ENCODE data around the gene MAP7. TPM values are rescaled to one million over a fixed set of nuclear protein-coding genes. Genes with fewer than 3 reads are reported as not detected.
"Not testable (repeated sequence)": the region's sequence is repeated elsewhere in the genome, so short reads cannot be mapped to it uniquely, and the experiment has no call there.

The MAP7 gene
- 0.94 and 1.2 TPM in 2 replicates for total RNA-seq

GRCh38 chr6:136550330-136551071, at the start of gene MAP7:
Gene MAP7 (minus strand): TSS chr6:136550422. CDS start chr6:136550408, 14 bp downstream.
- H3K36me3 Mint-ChIP-seq (ENCODE audit: low read depth): no peaks in the 10 kb centered on the region
- H3K9me3 Mint-ChIP-seq: no peaks in the 10 kb centered on the region
- H3K4me1 Mint-ChIP-seq (ENCODE audit: low read depth): peaks cover 7% of the 10 kb centered on the region
- no peak within 1 kb of the TSS for H3K27ac Mint-ChIP-seq
- intact Hi-C loops (cut with micrococcal nuclease): no loop called here
- peak; percentile 44 for DNase-seq (ENCODE audit: low spot score)
- peaks cover 58% of the 10 kb centered on the region for H3K27me3 Mint-ChIP-seq (ENCODE audit: low read depth)
- H3K4me3 Mint-ChIP-seq (ENCODE audit: low read depth): peak within 1 kb of the TSS; percentile 75

DNA sequence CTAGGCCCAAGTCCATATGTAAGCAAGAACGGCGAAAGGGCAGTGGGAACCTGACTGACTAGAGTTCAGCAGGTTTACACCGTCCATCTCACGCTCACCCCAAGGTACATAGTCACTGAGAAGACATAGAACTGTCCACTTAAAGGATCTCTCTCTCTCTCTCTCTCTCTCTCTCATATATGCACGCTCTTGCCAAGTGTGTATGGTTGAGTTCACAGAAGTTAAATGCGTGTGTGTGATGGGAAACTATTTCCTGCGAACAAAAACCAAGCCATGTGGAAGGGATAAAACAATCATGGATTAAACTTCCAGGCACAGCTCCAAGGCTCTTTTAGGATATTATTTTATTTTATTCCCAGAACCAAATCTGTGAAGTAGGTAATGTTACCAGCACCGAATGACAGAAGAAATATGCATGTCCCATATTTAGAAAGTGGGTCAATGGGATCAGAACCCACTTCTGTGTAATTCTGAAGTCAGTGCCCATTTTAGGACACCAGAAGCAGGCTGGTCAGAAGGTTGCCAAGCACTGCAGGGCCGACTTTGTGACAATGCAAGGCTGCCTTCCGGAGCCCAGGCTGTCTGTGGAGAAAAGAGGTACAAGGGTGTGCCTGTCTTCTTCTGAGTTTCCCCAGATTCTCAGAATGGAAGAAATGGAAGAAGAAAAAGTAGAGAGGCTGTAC, 49.2 kb upstream of the MAP7 start:
- Mint-ChIP-seq H3K4me1 (ENCODE audit: low read depth) (peaks cover 2% of the 10 kb centered on the region), H3K27me3 (ENCODE audit: low read depth) (no peaks in the 10 kb centered on the region), H3K4me3 (ENCODE audit: low read depth) (no peak overlapping the region), H3K27ac (no peak overlapping the region), H3K9me3 (no peaks in the 10 kb centered on the region), H3K36me3 (ENCODE audit: low read depth) (peaks cover 21% of the 10 kb centered on the region)
- no peak for DNase-seq (ENCODE audit: low spot score)
- intact Hi-C loops (cut with micrococcal nuclease): no loop called here

DNA sequence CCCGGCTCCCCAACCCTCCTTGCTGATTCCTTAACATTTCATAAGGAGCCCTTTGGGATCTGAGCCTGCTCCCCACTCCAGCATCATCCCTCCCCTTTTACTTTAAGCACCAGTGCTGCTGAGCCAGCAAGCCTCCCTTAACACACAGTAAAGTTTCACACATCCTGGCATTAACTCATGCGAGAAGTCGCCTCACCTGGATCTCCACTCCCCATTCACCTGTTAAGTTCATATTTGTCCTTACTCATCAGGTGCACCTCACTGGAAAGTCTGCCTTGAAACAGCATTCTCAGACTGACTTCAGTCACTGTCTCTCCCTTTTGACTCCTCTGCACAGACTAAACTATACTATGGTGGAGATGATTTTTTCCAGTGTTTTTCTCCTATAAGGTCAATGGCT, 47.8 kb upstream of the MAP7 start:
- peaks cover 22% of the 10 kb centered on the region for H3K36me3 Mint-ChIP-seq (ENCODE audit: low read depth)

GRCh38 chr6:136594671-136595070, 44.4 kb upstream of the MAP7 start:
- Mint-ChIP-seq H3K27ac (peak overlapping the region; percentile 95), H3K4me3 (ENCODE audit: low read depth) (peak overlapping the region; percentile 54), H3K27me3 (ENCODE audit: low read depth) (no peaks in the 10 kb centered on the region), H3K4me1 (ENCODE audit: low read depth) (peaks cover 23% of the 10 kb centered on the region), H3K9me3 (peaks cover 5% of the 10 kb centered on the region), H3K36me3 (ENCODE audit: low read depth) (peaks cover 53% of the 10 kb centered on the region)
- intact Hi-C loops (cut with micrococcal nuclease): loop anchor here (1.0 kb wide), 2 partner anchors 194 to 228 kb away; partner anchors contain the start of gene PEX7
- DNase-seq (ENCODE audit: low spot score): no peak

More for the DNA sequence above, 47.8 kb upstream of the MAP7 start:
- intact Hi-C loops (cut with micrococcal nuclease): no loop called here
- Mint-ChIP-seq H3K4me1 (ENCODE audit: low read depth) (peaks cover 16% of the 10 kb centered on the region), H3K9me3 (no peaks in the 10 kb centered on the region), H3K27me3 (ENCODE audit: low read depth) (no peaks in the 10 kb centered on the region), H3K4me3 (ENCODE audit: low read depth) (no peak overlapping the region), H3K27ac (no peak overlapping the region)
- DNase-seq (ENCODE audit: low spot score): no peak

- Mint-ChIP-seq H3K36me3 (ENCODE audit: low read depth) (peaks cover 60% of the 10 kb centered on the region), H3K27me3 (ENCODE audit: low read depth) (no peaks in the 10 kb centered on the region), H3K27ac (peak overlapping the region; percentile 95), H3K4me3 (ENCODE audit: low read depth) (peak overlapping the region; percentile 54), H3K9me3 (peaks cover 5% of the 10 kb centered on the region), H3K4me1 (ENCODE audit: low read depth) (peaks cover 23% of the 10 kb centered on the region)
- intact Hi-C loops (cut with micrococcal nuclease): loop anchor here (1.0 kb wide), 2 partner anchors 194 to 228 kb away; partner anchors contain the start of gene PEX7
- DNase-seq (ENCODE audit: low spot score): peak; percentile 41
Measured at GRCh38 chr6:136593748-136594490, 43.7 kb upstream of the MAP7 start.

DNA sequence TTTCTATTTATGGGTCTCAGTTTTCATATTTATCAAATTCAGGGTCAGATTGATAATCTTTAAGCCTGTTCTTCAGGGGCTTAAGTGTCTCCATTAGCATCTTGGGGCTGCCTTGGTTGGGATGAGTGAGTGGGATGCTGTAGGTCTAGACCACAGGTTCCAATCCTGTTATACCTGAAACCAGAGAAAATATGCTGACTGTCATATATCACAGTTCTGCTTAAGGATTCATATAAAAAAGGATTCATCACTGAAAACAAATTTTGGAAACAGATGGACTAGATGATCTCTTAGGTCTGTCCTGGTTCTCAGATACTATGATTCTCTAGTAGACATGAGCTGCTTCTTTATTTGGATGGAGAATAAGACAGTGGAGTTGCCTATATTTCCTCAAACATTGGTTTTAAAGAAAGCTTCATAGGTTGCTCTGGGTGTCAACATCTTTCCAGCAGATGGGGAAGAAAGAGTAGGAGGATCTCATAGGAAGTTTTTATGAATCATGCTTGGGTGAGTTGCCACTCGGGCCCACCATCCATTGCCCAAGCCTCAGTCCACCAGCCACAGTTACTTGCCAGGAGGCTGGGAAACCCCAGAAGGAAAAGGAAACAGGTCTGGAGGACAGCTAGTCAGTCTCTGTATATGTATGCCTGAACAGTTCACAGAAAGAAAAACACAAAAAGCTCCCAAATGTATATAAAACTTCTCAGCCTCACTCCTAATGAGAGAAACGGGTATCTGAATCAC, 42.9 kb upstream of the MAP7 start:
- Mint-ChIP-seq H3K27me3 (ENCODE audit: low read depth) (no peaks in the 10 kb centered on the region), H3K4me1 (ENCODE audit: low read depth) (peaks cover 23% of the 10 kb centered on the region), H3K36me3 (ENCODE audit: low read depth) (peaks cover 65% of the 10 kb centered on the region), H3K9me3 (peaks cover 5% of the 10 kb centered on the region), H3K27ac (peak overlapping the region; percentile 95), H3K4me3 (ENCODE audit: low read depth) (no peak overlapping the region)
- intact Hi-C loops (cut with micrococcal nuclease): no loop called here
- DNase-seq (ENCODE audit: low spot score): no peak

DNA sequence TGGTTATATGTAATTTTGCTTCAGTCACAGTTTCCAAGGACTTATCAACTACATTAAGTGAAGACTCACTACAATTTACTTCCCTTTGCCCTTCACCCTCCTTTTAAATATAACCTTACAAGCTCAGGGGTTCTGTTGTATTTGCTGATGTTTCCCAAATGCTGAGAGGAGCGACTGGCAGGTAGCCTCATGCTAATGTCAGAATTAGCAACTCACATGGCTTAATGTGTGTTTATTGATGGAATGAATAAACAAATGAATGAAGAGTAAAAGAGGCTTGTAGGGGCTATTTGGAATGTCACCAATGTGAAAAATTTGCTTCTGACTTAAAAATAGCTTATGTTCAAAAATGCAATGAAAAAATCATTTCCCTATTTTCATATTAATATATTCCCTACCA, 41.4 kb upstream of the MAP7 start:
- H3K9me3 Mint-ChIP-seq: peaks cover 5% of the 10 kb centered on the region
- no peak for DNase-seq (ENCODE audit: low spot score)
- no peak overlapping the region for H3K4me3 Mint-ChIP-seq (ENCODE audit: low read depth)
- peaks cover 65% of the 10 kb centered on the region for H3K36me3 Mint-ChIP-seq (ENCODE audit: low read depth)
- H3K4me1 Mint-ChIP-seq (ENCODE audit: low read depth): peaks cover 23% of the 10 kb centered on the region
- H3K27ac Mint-ChIP-seq: no peak overlapping the region
- intact Hi-C loops (cut with micrococcal nuclease): no loop called here
- H3K27me3 Mint-ChIP-seq (ENCODE audit: low read depth): no peaks in the 10 kb centered on the region

- Mint-ChIP-seq H3K4me1 (ENCODE audit: low read depth) (peaks cover 23% of the 10 kb centered on the region), H3K36me3 (ENCODE audit: low read depth) (peaks cover 60% of the 10 kb centered on the region)
- H3K27me3 Mint-ChIP-seq (ENCODE audit: low read depth); intact Hi-C loops (cut with micrococcal nuclease); H3K27ac Mint-ChIP-seq; H3K4me3 Mint-ChIP-seq (ENCODE audit: low read depth); DNase-seq (ENCODE audit: low spot score); H3K9me3 Mint-ChIP-seq: not testable (repeated sequence)
Measured at GRCh38 chr6:136590846-136591245, 40.6 kb upstream of the MAP7 start.

- peaks cover 5% of the 10 kb centered on the region for H3K9me3 Mint-ChIP-seq
- H3K27me3 Mint-ChIP-seq (ENCODE audit: low read depth): no peaks in the 10 kb centered on the region
- H3K36me3 Mint-ChIP-seq (ENCODE audit: low read depth): peaks cover 53% of the 10 kb centered on the region
- no peak overlapping the region for H3K27ac Mint-ChIP-seq
- DNase-seq (ENCODE audit: low spot score): no peak
- H3K4me1 Mint-ChIP-seq (ENCODE audit: low read depth): peaks cover 4% of the 10 kb centered on the region
- intact Hi-C loops (cut with micrococcal nuclease): no loop called here
- no peak overlapping the region for H3K4me3 Mint-ChIP-seq (ENCODE audit: low read depth)
Measured at GRCh38 chr6:136587527-136587926, 37.3 kb upstream of the MAP7 start.

GRCh38 chr6:136586295-136586694, 36.1 kb upstream of the MAP7 start:
- no peak overlapping the region for H3K4me3 Mint-ChIP-seq (ENCODE audit: low read depth)
- DNase-seq (ENCODE audit: low spot score): no peak
- H3K36me3 Mint-ChIP-seq (ENCODE audit: low read depth): peaks cover 42% of the 10 kb centered on the region
- peaks cover 4% of the 10 kb centered on the region for H3K4me1 Mint-ChIP-seq (ENCODE audit: low read depth)
- no peaks in the 10 kb centered on the region for H3K27me3 Mint-ChIP-seq (ENCODE audit: low read depth)
- intact Hi-C loops (cut with micrococcal nuclease): no loop called here
- peaks cover 5% of the 10 kb centered on the region for H3K9me3 Mint-ChIP-seq
- H3K27ac Mint-ChIP-seq: no peak overlapping the region

DNA sequence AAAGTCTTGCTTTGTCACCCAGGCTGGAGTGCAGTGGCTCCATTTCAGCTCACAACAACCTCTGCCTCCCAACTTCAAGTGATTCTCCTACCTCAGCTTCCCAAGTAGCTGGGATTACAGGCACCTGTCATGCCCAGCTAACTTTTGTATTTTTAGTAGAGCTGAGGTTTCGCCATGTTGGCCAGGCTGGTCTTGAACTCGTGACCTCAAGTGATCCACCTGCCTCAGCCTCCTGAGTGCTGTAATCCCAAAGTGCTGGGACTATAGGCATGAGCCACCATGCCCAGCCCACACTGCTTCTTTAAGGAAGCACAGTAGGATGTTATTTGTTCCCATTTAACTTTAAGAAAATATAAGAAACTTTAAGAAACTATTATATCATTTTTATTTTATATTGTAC, 35.3 kb upstream of the MAP7 start:
- H3K27me3 Mint-ChIP-seq (ENCODE audit: low read depth); intact Hi-C loops (cut with micrococcal nuclease); H3K9me3 Mint-ChIP-seq; H3K4me1 Mint-ChIP-seq (ENCODE audit: low read depth); H3K4me3 Mint-ChIP-seq (ENCODE audit: low read depth); DNase-seq (ENCODE audit: low spot score); H3K27ac Mint-ChIP-seq: not testable (repeated sequence)
- H3K36me3 Mint-ChIP-seq (ENCODE audit: low read depth): peaks cover 34% of the 10 kb centered on the region

GRCh38 chr6:136584290-136584689, 34.1 kb upstream of the MAP7 start:
- H3K27ac Mint-ChIP-seq; intact Hi-C loops (cut with micrococcal nuclease): not testable (repeated sequence)

More at GRCh38 chr6:136584290-136584689, 34.1 kb upstream of the MAP7 start:
- H3K36me3 Mint-ChIP-seq (ENCODE audit: low read depth): peaks cover 34% of the 10 kb centered on the region
- not testable (repeated sequence) for H3K9me3 Mint-ChIP-seq; H3K27me3 Mint-ChIP-seq (ENCODE audit: low read depth); H3K4me3 Mint-ChIP-seq (ENCODE audit: low read depth); DNase-seq (ENCODE audit: low spot score); H3K4me1 Mint-ChIP-seq (ENCODE audit: low read depth)

Measured in activated T-helper 2 cell treated with anti-CD3 and anti-CD28 coated beads, Interferon-gamma antibody, Interleukin-2, Interleukin-4, amounts not matched to agents 10 μg/mL and 5 μg/mL and 100 μg/mL, durations not matched to agents 14 hours and 24 hours and 36 hours (primary cell).